Neural progenitor cell (in vitro differentiated cells): Measurements from ENCODE around the gene RSPH10B2.
"Not testable (repeated sequence)": the region's sequence is repeated elsewhere in the genome, so short reads cannot be mapped to it uniquely, and the experiment has no call there.

ENCODE experiments used
- CTCF ChIP-seq: fragments of 200-600 bp; sonication (generic); IDR thresholded peaks from 2 replicates; pipeline ENCODE4 v1.5.1; 2017; ENCODE audit warnings: antibody characterized with exemption, mild to moderate bottlenecking
- EZH2 ChIP-seq: fragments of 200-600 bp; sonication (generic); IDR thresholded peaks from 2 replicates; pipeline ENCODE4 v1.6.1; 2017; ENCODE audit warnings: antibody characterized with exemption, mild to moderate bottlenecking, moderate library complexity
- EZH2phosphoT487 ChIP-seq: fragments of 200-600 bp; sonication (generic); IDR thresholded peaks from 2 replicates; pipeline ENCODE4 v1.6.1; 2017; ENCODE audit warnings: antibody characterized with exemption

DNA sequence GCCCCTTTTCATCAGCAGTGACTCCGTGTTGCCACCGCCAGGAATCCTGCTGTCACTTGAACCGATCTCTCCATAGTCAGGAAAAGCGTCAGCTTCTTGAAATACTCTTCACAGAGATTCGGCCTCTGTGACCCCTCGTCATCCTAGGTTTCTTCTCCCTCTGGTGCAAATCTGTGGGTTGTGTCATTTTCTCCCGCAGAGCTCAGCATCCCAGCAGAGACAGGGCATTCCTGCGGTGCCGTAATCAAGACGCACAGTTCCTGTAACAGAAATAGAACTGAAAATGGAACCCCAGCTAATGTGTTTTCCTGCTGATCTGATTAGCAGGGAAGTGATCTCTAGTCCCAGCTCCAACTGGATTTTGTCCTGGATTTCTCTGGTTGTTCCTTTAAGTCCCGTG is 40.4 kb downstream of the RSPH10B2 start:
- TF ChIP-seq CTCF, EZH2, EZH2phosphoT487: not testable (repeated sequence)
